Transverse colon (tissue), 3 donors: Measurements from ENCODE around the gene ACLY.

Experiments used
- CTCF ChIP-seq, 5 experiments: fragments of 200-600 bp in 3 of 5; fragments of 450-650 bp in 2 of 5; sonication (generic) in 3 of 5; IDR thresholded peaks; 1 replicate in 2 of 5; 2 replicates in 3 of 5; pipeline ENCODE4 v1.5.1; 2016 to 2017; ENCODE audit warnings: antibody characterized with exemption in 5 of 5, inconsistent platforms in 3 of 5, mild to moderate bottlenecking in 2 of 5, moderate library complexity in 1 of 5
- POLR2A ChIP-seq: fragments of 450-650 bp; IDR thresholded peaks from one replicate; pipeline ENCODE4 v1.6.1; 2016; ENCODE audit warnings: antibody characterized with exemption, mild to moderate bottlenecking, moderate library complexity

- TF ChIP-seq CTCF (IDR thresholded peaks at IDR 0.05) (no peak), POLR2A (no peak)
Measured at GRCh38 chr17:41914358-41914766, 4.4 kb downstream of the ACLY start.
